Heart left ventricle (tissue), 16 donors: ENCODE results near the gene ITGA7. TPM values are rescaled to one million over a fixed set of nuclear protein-coding genes. Genes with fewer than 3 reads are reported as not detected.

Source experiments
- ATAC-seq, 4 donors: fragments of 200-7000 bp; cut with Tn5 transposase; one replicate each; pipeline ENCODE4 v1.9.1; 2020 to 2022; ENCODE audit warnings: moderate library complexity in 4 of 4, mild to moderate bottlenecking in 3 of 4, moderate number of reproducible peaks in 1 of 4
- DNase-seq, 5 donors: peaks; one replicate each; pipeline ENCODE4 v3.0.0-alpha.2; 2020
- H3K27ac ChIP-seq, 12 donors: fragments of 200-600 bp; sonication (generic) in 4 of 12; one replicate each; pipeline versions ENCODE4 v1.5.0 to v1.8.0; 2016 to 2022; ENCODE audit warnings: mild to moderate bottlenecking in 2 of 12
- H3K27me3 ChIP-seq, 9 donors: fragments of 200-600 bp; sonication (generic) in 2 of 9; one replicate each; pipeline versions ENCODE4 v1.5.1 to v1.8.0; 2016 to 2022; ENCODE audit warnings: mild to moderate bottlenecking in 3 of 9
- H3K36me3 ChIP-seq, 9 donors: fragments of 200-600 bp; sonication (generic) in 2 of 9; one replicate each; pipeline versions ENCODE4 v1.5.0 to v1.8.0; 2018 to 2022; ENCODE audit warnings: mild to moderate bottlenecking in 2 of 9
- H3K4me1 ChIP-seq, 12 donors: fragments of 200-600 bp; sonication (generic) in 4 of 12; one replicate each; pipeline versions ENCODE4 v1.5.0 to v1.8.0; 2016 to 2022; ENCODE audit warnings: mild to moderate bottlenecking in 3 of 12
- H3K4me3 ChIP-seq, 12 donors: fragments of 200-600 bp; sonication (generic) in 4 of 12; one replicate each; pipeline versions ENCODE4 v1.5.0 to v1.8.0; 2017 to 2022; ENCODE audit warnings: mild to moderate bottlenecking in 9 of 12, moderate library complexity in 4 of 12
- H3K9me3 ChIP-seq, 12 donors: fragments of 200-600 bp; sonication (generic) in 4 of 12; one replicate each; pipeline versions ENCODE4 v1.5.0 to v1.8.0; 2016 to 2022; ENCODE audit warnings: mild to moderate bottlenecking in 1 of 12
- POLR2A ChIP-seq, 2 donors: fragments of 450-650 bp; IDR thresholded peaks; one replicate each; pipeline ENCODE4 v1.6.1; 2017; ENCODE audit warnings: antibody characterized with exemption in 2 of 2, mild to moderate bottlenecking in 2 of 2, moderate library complexity in 2 of 2
- WGBS, 4 donors: extraction: QIAGEN DNeasy Blood & Tissue Kit in 2 of 4; methylation state at CpG; one replicate each; pipeline versions ENCODE4 v1.1.5 to v1.1.7; 2013 to 2018; 5-methylcytosine and 5-hydroxymethylcytosine counted together
- intact Hi-C, 10 donors: fragments of 100-400 bp; cut with DNase I; formaldehyde crosslinking; loops; one replicate each; pipeline versions ENCODE4 v1.11.1 to v1.14.2; 2022
- polyA plus RNA-seq, 2 donors: library from polyadenylated mRNA; stranded (reverse); fragments of 200-250 nt; gene quantifications; one replicate each; pipeline ENCODE4 v1.2.3, GENCODE V29; 2013
- total RNA-seq, 9 donors: library from RNA; depleted of rRNA in 2 of 9; stranded (reverse); fragments of >200 nt in 2 of 9; fragmentation: NEBNext Ultra II Directional in 3 of 9; extraction: Animal tissue kit (Norgen Biotek cat#: 25700) in 3 of 9; gene quantifications; one replicate each; pipeline versions ENCODE4 v1.1.0 to v1.2.4, GENCODE V29; 2016 to 2023
- TF ChIP-seq, protein P1 (sequence below), 12 donors: fragments of 200-600 bp; sonication (generic) in 4 of 12; IDR thresholded peaks; one replicate each; pipeline versions ENCODE4 v1.5.0 to v1.8.0; 2018 to 2022; ENCODE audit warnings: antibody characterized with exemption in 12 of 12, mild to moderate bottlenecking in 5 of 12
- donor health status: ischemic (EF 13 %, LVEDD 7.1; RV severe dilation, severe dysfunction).
- donor health status: healthy with polysubstance abuse.
- donor health status: DM: no; HTN: yes; CAD: no.
- donor health status: DM: no; HTN: no; CAD: no.
- donor health status: ischemic (EF 25% LVEDD 6.9; RV normal size, moderate dysfunction).
- donor health status: ischemic (EF 25% LVEDD 5.7; RV mildly dilated, moderate dysfunction).
- donor health status: healthy.
- donor health status: DM: yes; HTN: yes; CAD: no.
- donor health status: ischemic (EF 35%, LVEDD 5.7; RV mildly dilated, moderate dysfunction).
- donor health status: nonischemic (EF 11% LVEDD 7.7; RV severe dilation, severe dysfunction).
- donor health status: DM: yes; HTN: yes; CAD: no.
- donor health status: PGD.
- donor health status: ischemic (EF 29% LVEDD 5.4; RV normal size, mild dysfunction).
- donor health status: nonischemic (EF 23%, LVEDD 6.1; RV moderate dilation, normal function).

The ITGA7 gene
- total and polyA plus RNA-seq, 11 donors: 173 to 1,007 (median 573) TPM

DNA sequence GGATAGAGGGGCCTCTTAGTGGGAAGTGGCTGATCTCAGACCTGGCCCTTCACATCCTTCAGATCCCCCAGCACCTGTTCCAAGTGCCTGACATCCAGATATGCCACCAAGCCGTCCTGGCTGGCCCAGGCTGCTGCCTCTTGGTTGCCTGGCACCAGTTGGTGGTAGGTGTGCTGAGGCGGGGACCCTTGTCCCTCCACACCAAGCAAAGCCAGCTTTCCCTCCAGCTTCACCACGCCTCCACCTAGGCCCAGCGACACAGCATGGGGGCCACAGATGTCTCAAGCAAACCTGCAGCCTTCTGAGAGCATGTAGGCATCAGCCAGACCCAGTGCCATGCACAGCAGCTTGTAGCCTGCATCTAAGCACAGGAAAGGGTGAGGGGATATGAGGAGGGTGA is 24.6 kb upstream of the ITGA7 start:
- no peak overlapping the region for H3K4me3 ChIP-seq
- ATAC-seq (no peak), DNase-seq (no peak)
- 81 to 93% (median 85%) methylated on average over 4 of the region's 4 CpGs for WGBS, 4 donors
- H3K36me3 ChIP-seq: peaks cover 0 to 3% (median 0%) of the 10 kb centered on the region in 9 donors
- no peaks in the 10 kb centered on the region for H3K27me3 ChIP-seq
- TF ChIP-seq POLR2A (IDR thresholded peaks at IDR 0.05): no peak
- TF ChIP-seq, protein P1, sequence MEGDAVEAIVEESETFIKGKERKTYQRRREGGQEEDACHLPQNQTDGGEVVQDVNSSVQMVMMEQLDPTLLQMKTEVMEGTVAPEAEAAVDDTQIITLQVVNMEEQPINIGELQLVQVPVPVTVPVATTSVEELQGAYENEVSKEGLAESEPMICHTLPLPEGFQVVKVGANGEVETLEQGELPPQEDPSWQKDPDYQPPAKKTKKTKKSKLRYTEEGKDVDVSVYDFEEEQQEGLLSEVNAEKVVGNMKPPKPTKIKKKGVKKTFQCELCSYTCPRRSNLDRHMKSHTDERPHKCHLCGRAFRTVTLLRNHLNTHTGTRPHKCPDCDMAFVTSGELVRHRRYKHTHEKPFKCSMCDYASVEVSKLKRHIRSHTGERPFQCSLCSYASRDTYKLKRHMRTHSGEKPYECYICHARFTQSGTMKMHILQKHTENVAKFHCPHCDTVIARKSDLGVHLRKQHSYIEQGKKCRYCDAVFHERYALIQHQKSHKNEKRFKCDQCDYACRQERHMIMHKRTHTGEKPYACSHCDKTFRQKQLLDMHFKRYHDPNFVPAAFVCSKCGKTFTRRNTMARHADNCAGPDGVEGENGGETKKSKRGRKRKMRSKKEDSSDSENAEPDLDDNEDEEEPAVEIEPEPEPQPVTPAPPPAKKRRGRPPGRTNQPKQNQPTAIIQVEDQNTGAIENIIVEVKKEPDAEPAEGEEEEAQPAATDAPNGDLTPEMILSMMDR (IDR thresholded peaks at IDR 0.05): no peak
- H3K9me3 ChIP-seq: no peaks in the 10 kb centered on the region
- peak overlapping the region in 1 of 12 donors; percentile 99 for H3K27ac ChIP-seq
- intact Hi-C loops: loop anchor here in 3 of 10 donors (10.0 kb wide), 2 partner anchors 303 to 373 kb away; partner anchors contain the start of gene PA2G4 (in 1 of the 3)
- H3K4me1 ChIP-seq: peaks cover 4 to 35% (median 19%) of the 10 kb centered on the region in 12 donors

DNA sequence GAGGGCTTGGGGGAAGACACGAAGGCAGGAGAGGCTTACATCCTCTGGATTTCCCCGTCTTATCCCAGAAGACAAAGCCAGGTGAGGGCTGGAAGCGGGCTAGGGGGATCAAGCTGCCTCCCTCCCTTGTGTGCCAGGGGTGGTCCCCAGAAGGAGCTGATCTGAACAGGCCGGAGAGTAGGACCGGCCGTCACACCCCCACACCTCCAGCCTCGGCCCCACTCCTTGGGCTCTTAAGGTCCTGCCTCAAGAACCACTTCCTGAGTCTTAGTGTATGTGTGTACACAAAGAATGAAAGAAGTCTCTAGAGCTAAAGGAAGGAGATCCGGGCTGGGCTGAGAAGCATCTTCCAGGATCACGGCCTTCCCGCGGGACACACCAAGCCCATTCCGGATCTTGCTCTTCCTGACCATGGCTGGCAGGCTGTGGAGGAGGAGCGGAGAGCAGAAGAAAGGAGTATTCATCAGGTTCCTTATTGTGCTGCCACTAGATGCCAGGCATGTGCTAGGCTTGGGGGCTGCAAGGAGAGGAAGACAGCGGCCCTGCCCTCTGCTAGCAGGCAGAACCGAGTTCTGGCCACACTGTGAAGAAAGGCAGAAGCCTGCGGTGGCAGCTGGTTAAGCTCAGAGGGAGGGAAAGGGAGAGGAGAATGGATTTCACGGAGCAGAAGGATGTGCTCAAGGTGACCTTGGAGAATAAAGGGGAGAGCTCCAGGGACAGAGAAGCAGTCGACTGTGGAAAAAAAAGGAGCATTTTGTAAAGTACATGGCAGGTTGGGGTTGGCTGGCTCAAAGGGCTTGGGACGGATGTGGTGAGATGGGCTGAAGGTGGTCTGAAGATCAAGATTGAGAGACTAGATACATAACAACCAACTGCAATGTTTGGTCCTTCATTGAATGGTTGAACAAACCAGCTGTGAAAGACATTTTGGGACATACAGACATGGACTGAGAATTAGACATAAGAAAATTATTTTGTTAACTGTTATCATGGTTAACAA is 22.4 kb upstream of the ITGA7 start:
- TF ChIP-seq, protein P1 (IDR thresholded peaks at IDR 0.05): no peak
- TF ChIP-seq POLR2A (IDR thresholded peaks at IDR 0.05): no peak
- Histone ChIP-seq H3K36me3 (peaks cover 0 to 24% (median 21%) of the 10 kb centered on the region in 9 donors), H3K4me3 (peak overlapping the region; percentile 64 to 96 (median 86)), H3K27me3 (no peaks in the 10 kb centered on the region), H3K9me3 (no peaks in the 10 kb centered on the region), H3K27ac (peak overlapping the region; percentile 97 to 100 (median 99)), H3K4me1 (peaks cover 10 to 47% (median 36%) of the 10 kb centered on the region in 12 donors)
- DNase-seq (peak in 3 of 5 donors; percentile 55 to 60 (median 56)), ATAC-seq (peak; percentile 3 to 20 (median 4))
- intact Hi-C loops: loop anchor here in 4 of 10 donors (2.0 to 10.0 kb wide), 4 partner anchors 21 to 375 kb away; partner anchors contain the start of gene PA2G4 (in 1 of the 4)
- WGBS, 4 donors: 6 to 9% (median 7%) methylated on average over 16 to 19 of the region's 19 CpGs

- DNase-seq (peak; percentile 94 to 96 (median 94)), ATAC-seq (peak; percentile 78 to 89 (median 85))
- TF ChIP-seq, protein P1 (IDR thresholded peaks at IDR 0.05): no peak
- peak in 1 of 2 donors; percentile 86 for TF ChIP-seq POLR2A (IDR thresholded peaks at IDR 0.05)
- no peaks in the 10 kb centered on the region for H3K9me3 ChIP-seq
- 0 to 1% (median 0%) methylated on average over 15 to 61 of the region's 61 CpGs for WGBS, 4 donors
- H3K36me3 ChIP-seq: peaks cover 0 to 34% (median 30%) of the 10 kb centered on the region in 9 donors
- H3K4me1 ChIP-seq: peaks cover 10 to 56% (median 45%) of the 10 kb centered on the region in 12 donors
- intact Hi-C loops: loop anchor here in 2 of 10 donors (2.0 kb wide), 2 partner anchors 20 to 48 kb away; a partner anchor contains a TSS
- H3K27ac ChIP-seq: peak within 1 kb of the TSS; percentile 97 to 100 (median 99)
- peak within 1 kb of the TSS; percentile 64 to 96 (median 86) for H3K4me3 ChIP-seq
- H3K27me3 ChIP-seq: no peaks in the 10 kb centered on the region
Observed at GRCh38 chr12:55728939-55729818, 21.5 kb upstream of the ITGA7 start, which contains the start of gene CD63. TSS of gene CD63 (minus strand) at chr12:55729009. CDS start at chr12:55728341, 668 bp downstream.
